ENCODE measurements around the gene YARS1.

- TF ChIP-seq EZH2 (IDR thresholded peaks at IDR 0.05; ENCODE audit: low read depth) (no peak), CTCF (conservative IDR thresholded peaks at IDR 0.05) (no peak)
Measured at GRCh38 chr1:32761936-32762335, 55.2 kb downstream of the YARS1 start.

All from PC-9 (cell line).